Lower lobe of right lung (tissue), 2 donors: ENCODE data around the gene TCL1B. TPM values are rescaled to one million over a fixed set of nuclear protein-coding genes. Genes with fewer than 3 reads are reported as not detected.

ENCODE experiments used
- ATAC-seq, 2 donors: fragments of 200-7000 bp; cut with Tn5 transposase; one replicate each; pipeline ENCODE4 v1.9.1; 2020 to 2022; ENCODE audit warnings: mild to moderate bottlenecking in 2 of 2, moderate library complexity in 2 of 2
- DNase-seq: peaks from one replicate; pipeline ENCODE4 v3.0.0-alpha.2; 2020
- H3K27ac ChIP-seq: fragments of 200-600 bp; one replicate; pipeline ENCODE4 v1.8.0; 2022
- H3K27me3 ChIP-seq: fragments of 200-600 bp; one replicate; pipeline ENCODE4 v1.8.0; 2022; ENCODE audit warnings: low read depth
- H3K36me3 ChIP-seq: fragments of 200-600 bp; one replicate; pipeline ENCODE4 v1.8.0; 2022; ENCODE audit warnings: mild to moderate bottlenecking
- H3K4me1 ChIP-seq: fragments of 200-600 bp; one replicate; pipeline ENCODE4 v1.8.0; 2022
- H3K4me3 ChIP-seq: fragments of 200-600 bp; one replicate; pipeline ENCODE4 v1.8.0; 2022; ENCODE audit warnings: mild to moderate bottlenecking
- H3K9me3 ChIP-seq: fragments of 200-600 bp; one replicate; pipeline ENCODE4 v1.8.0; 2022
- CTCF ChIP-seq: fragments of 200-600 bp; IDR thresholded peaks from one replicate; pipeline ENCODE4 v1.8.0; 2022; ENCODE audit warnings: antibody characterized with exemption, mild to moderate bottlenecking
- intact Hi-C: fragments of 100-400 bp; cut with DNase I; formaldehyde crosslinking; loops from one replicate; pipeline ENCODE4 v1.11.0; 2022
- long read RNA-seq: library from polyadenylated mRNA; unstranded; transcript quantifications from one replicate; pipeline ENCODE4 v2.0.0, GENCODE V29; 2021
- total RNA-seq: library from RNA; stranded (reverse); fragmentation: NEBNext Ultra II Directional; extraction: Animal tissue kit (Norgen Biotek cat#: 25700); gene quantifications from one replicate; pipeline ENCODE4 v1.2.1, GENCODE V29; 2021
- donor health status: DM: no; HTN: yes; CAD: no; lungs with severe emphysema.

Gene TCL1B
- not detected for total RNA-seq
- long read RNA-seq, result 0 reads

- H3K4me3 ChIP-seq, result no peak within 1 kb of the TSS
- H3K9me3 ChIP-seq, result no peaks in the 10 kb centered on the region
- intact Hi-C loops, result no loop called here
- H3K36me3 ChIP-seq, result no peaks in the 10 kb centered on the region
- H3K27ac ChIP-seq, result no peak within 1 kb of the TSS
- DNase-seq (no peak), ATAC-seq (no peak)
- H3K27me3 ChIP-seq, result peaks cover 9% of the 10 kb centered on the region
- no peak for TF ChIP-seq CTCF
- H3K4me1 ChIP-seq, result no peaks in the 10 kb centered on the region
Observed at GRCh38 chr14:95685978-95686922, at the start of gene TCL1B. Gene TCL1B (plus strand): TSS chr14:95686426. CDS start chr14:95686468, 42 bp downstream.

GRCh38 chr14:95644981-95645380 is 41.2 kb upstream of the TCL1B start:
- TF ChIP-seq CTCF, result no peak
- DNase-seq (no peak), ATAC-seq (no peak)
- H3K36me3 ChIP-seq, result no peaks in the 10 kb centered on the region
- H3K4me3 ChIP-seq, result no peak overlapping the region
- no peaks in the 10 kb centered on the region for H3K4me1 ChIP-seq
- H3K9me3 ChIP-seq, result no peaks in the 10 kb centered on the region
- intact Hi-C loops, result no loop called here
- H3K27me3 ChIP-seq, result no peaks in the 10 kb centered on the region
- no peak overlapping the region for H3K27ac ChIP-seq

- Histone ChIP-seq H3K9me3 (no peaks in the 10 kb centered on the region), H3K4me1 (no peaks in the 10 kb centered on the region), H3K36me3 (no peaks in the 10 kb centered on the region), H3K27me3 (no peaks in the 10 kb centered on the region), H3K4me3 (no peak overlapping the region), H3K27ac (no peak overlapping the region)
- no peak for DNase-seq
- intact Hi-C loops, result no loop called here
- no peak for TF ChIP-seq CTCF
- no peak for ATAC-seq
Observed at GRCh38 chr14:95645389-95645996, 40.7 kb upstream of the TCL1B start.

GRCh38 chr14:95647926-95648325 is 38.3 kb upstream of the TCL1B start:
- no peak overlapping the region for H3K4me3 ChIP-seq
- H3K4me1 ChIP-seq, result no peaks in the 10 kb centered on the region
- intact Hi-C loops, result no loop called here
- H3K36me3 ChIP-seq, result no peaks in the 10 kb centered on the region
- no peaks in the 10 kb centered on the region for H3K9me3 ChIP-seq
- no peak for DNase-seq
- ATAC-seq, result no peak
- H3K27me3 ChIP-seq, result no peaks in the 10 kb centered on the region
- TF ChIP-seq CTCF, result no peak
- H3K27ac ChIP-seq, result no peak overlapping the region

- Histone ChIP-seq H3K4me3 (no peak overlapping the region), H3K27ac (no peak overlapping the region), H3K4me1 (no peaks in the 10 kb centered on the region), H3K9me3 (no peaks in the 10 kb centered on the region), H3K27me3 (no peaks in the 10 kb centered on the region), H3K36me3 (no peaks in the 10 kb centered on the region)
- DNase-seq (no peak), ATAC-seq (no peak)
- intact Hi-C loops, result no loop called here
- no peak for TF ChIP-seq CTCF
Observed at GRCh38 chr14:95649230-95649629, 37.0 kb upstream of the TCL1B start.
